ENCODE results near the gene SPATA33.
"Not testable (repeated sequence)": the region's sequence is repeated elsewhere in the genome, so short reads cannot be mapped to it uniquely, and the experiment has no call there.

The SPATA33 gene

GRCh38 chr16:89629827-89630610, 27.6 kb upstream of the SPATA33 start:
- no peak for DNase-seq

DNA sequence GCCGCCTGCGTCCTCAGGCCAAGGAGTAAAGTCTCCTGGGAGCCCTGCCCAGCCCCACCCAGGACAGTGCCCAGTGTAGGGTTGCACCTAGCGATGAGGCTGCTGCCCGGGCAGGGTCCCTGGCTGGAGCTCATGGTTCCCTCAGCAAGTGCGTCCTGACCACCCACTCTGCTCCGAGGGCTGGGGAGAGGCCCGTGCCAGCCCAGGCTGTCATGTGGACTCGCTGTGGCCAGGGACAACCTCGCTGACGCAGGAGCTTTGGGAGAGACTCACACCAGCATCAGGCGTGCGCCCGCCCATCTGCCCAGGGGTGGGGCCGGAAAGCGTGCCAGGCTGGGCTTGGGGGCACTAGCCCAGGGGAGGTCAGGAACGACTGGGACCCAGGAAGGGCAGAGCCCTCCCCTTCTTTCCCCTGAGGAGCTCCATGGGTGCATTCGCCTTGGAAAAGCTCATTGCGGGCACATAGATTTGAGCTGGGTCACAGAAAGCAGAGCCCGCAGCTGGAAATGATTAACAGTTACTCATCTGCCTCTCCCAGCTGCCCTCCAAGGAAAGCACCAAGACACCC, 24.5 kb upstream of the SPATA33 start:
- DNase-seq: no peak

GRCh38 chr16:89634463-89635385, 22.9 kb upstream of the SPATA33 start:
- DNase-seq: not testable (repeated sequence)

DNA sequence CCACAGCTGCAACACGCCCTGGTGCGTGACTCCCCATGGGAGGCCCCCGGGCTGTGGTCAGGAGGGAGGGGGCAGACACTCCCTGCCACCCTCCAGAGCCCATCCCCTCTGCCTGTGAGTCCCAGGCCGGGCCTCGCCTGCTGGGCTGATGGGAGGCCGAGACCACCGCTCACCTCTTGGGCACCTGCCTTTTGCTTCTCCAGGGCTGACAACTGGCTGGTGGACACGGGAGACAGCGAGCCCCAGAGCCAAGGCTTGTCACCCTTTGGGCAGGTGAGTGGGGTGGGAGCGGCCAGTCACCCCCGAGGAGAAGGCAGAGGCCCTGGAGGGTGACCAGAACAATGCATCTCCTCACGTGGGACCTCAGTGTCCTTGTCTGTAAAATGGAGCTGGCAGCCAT, 21.0 kb upstream of the SPATA33 start:
- DNase-seq: no peak

DNA sequence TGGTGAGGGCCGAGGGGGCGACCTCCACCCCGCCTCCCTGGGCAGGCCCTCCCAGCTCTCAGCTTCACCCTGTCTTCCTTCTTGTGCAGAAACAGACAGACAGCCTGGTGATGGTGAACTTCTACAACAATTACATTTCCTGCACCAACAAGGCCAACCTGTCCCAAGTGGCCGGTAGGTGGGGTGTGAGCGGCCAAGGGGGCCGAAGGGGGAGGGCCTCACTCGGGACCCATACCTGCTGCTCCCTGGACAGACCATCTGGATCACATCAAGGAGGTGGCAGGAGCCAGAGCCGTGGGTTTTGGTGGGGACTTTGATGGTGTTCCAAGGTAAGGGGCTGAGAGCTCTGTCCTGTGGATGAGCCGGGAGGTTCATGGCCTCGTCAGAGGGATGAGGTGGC, 20.3 kb upstream of the SPATA33 start:
- DNase-seq: no peak

- DNase-seq: no peak
Measured at GRCh38 chr16:89638455-89638854, 19.2 kb upstream of the SPATA33 start.

DNA sequence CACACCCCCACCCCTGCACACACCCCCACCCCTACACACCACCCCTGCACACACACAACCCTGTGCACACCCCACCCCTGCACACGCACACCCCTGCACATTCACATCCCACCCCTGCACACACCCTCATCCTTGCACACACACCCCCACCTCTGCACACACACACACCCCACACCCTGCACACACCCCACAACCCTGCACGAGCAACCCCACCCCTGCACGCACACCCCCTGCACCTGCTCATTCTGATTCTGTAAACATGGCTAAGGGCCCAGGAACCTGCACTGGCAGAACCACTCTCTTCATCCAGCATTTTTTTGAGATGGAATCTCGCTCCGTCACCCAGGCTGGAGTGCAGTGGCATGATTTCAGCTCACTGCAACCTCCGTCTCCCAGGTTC, 18.3 kb upstream of the SPATA33 start:
- DNase-seq: no peak

DNA sequence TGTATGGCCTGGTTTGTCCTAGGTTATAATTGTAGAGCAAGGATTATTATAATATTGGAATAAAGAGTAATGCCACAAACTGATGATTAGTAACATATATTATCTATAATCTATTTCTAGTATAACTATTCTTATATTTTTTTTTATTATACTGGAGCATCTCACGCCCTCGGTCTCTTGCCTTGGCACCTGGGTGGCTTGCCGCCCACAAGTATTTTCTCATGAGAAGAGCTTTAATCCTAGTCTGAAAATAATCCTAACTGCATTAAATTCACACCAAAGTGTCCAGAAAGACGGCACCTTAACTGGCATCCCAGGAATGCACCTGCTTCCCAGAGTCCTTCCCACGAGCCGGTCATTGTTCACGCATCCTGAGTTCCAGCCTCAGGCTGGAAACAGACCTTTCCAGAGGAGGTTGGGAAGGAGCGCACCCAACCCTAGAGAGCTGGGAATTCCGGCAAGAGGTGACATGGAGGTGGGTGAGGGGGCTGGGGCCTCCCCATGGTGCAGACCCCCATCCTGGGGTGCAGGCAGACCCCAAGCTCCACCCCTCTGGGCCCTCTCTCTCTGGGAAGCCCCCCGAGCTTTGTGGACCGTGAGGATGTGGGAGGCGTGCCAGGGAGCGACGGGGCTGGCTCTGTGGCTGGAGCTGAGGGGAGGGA, 16.0 kb upstream of the SPATA33 start:
- DNase-seq: no peak

DNA sequence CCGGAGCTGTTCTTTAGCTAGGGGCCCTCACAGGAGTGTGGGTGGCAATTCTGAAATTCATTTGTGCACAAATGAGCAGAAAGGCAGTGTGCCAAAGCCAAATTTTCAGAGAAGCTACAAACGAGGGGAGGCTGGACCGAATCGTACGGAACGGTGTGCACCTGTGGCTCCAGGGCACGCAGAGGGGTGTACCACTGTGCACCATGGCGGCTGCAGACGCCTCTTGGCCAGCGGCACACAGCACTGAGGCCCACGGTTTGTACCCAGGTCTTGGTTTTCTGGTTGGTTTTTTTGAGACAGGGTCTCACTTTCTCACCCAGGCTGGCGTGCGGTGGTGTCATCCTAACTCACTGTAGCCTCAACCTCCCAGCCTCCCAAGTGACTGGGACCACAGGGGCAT, 15.1 kb upstream of the SPATA33 start:
- no peak for DNase-seq

DNA sequence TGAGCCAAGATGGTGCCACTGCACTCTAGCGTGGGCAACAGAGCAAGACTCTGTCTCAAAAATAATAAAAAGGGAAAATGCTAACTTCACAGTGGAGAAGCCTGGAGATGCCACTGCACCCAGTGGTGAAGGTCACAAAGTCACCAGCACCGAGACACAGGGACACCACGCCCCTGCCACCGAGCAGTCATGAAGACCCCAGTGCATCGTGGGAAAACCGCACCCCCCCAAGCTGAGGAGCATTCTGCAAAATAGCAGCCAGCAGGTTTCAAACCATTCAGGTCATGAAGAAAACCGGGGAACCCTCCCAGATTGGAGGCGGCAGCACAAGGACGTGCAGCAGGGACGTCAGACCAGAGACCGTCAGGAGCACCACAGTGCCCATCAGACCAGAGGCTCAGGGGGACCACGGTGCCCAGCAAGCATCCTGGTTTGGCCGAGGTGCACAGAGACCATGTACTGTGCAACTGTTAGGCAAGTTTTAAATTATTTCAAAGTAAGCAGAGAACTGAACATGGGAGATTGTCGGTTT, 13.8 kb upstream of the SPATA33 start:
- no peak for DNase-seq

DNA sequence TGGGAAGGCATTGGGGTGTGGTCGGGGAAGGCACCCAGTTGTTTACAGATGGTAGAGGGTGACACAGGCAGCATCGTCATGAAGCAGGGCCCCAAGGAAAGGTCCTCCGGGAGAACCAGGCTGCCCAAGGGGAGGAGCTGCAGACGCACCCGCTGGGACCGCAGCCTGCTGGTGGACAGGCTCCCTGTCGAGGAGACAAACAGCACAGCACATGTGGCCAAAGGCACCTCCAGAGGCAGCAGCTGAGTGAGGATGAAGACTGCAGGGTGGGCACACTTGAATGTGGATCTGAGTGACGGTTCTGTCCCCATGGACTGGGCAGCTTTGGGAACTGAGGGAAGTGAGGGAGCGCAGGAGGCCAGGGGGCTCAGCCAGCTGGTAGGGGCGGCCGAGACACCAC, 12.5 kb upstream of the SPATA33 start:
- DNase-seq: no peak

GRCh38 chr16:89646270-89646669, 11.4 kb upstream of the SPATA33 start:
- DNase-seq: no peak

GRCh38 chr16:89646906-89647305, 10.7 kb upstream of the SPATA33 start:
- DNase-seq: no peak

- DNase-seq: no peak
Measured at GRCh38 chr16:89651584-89651983, 6.1 kb upstream of the SPATA33 start.

DNA sequence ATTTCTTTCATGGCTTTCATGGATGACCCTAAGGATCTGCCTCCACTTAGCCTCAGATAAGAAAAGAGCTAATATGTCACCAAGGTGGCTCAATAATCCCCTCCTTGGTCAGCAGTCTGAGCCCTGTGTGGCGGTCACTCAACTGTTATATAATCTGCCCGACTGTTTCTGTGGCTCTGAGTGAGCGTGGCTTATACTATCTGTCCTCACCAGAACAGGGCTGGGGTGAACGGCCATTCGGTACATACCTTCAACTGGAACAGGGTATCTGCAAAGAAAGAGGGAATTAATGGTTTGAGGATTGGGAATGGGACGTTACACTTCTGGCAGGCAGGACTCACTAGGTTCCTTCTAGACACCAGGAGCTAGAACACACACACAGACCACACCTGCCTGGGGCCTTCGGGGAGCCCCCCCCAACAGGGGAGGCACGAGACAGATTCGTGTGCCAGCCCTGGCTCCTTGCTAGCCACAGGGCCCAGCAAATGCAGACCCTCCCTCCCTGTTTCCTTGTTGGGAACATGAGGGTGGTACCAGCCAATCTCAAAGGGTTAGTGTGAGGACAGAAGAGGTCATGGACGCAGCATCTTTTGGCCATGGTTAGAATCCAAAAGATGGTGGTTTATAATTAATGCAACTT, 3.9 kb upstream of the SPATA33 start:
- DNase-seq: no peak

DNA sequence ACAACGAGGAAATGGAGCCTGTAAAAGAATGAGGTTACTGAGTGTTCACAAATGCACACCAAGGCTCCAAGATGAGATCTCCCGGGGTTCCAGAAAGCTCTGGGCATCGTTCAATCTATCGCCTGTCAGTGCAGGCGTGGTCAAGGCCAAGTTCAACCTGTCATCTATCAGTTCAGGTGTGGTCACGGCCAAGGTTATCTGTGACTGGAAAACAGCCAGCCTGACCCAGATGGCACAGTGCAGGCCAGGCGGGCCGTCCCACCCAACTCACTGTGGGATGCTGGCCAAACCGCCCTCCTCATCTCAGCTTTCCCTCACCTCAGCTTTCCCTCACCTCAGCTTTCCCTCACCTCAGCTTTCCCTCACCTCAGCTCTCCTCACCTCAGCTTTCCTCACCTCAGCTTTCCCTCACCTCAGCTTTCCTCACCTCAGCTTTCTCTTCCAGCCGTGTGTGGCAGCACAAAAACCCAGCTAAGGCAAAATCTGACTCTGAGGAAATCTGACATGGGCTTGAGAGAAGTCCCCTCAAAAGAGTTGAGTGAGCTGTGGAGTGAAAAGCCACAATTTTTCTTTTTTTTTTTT, 2.5 kb upstream of the SPATA33 start:
- DNase-seq: no peak

GRCh38 chr16:89656435-89657121, 1.1 kb upstream of the SPATA33 start:
- no peak for DNase-seq

- DNase-seq: no peak
Measured at GRCh38 chr16:89658221-89658879, 714 bp downstream of the SPATA33 start.

GRCh38 chr16:89660146-89660545, 2.5 kb downstream of the SPATA33 start:
- DNase-seq: no peak

DNA sequence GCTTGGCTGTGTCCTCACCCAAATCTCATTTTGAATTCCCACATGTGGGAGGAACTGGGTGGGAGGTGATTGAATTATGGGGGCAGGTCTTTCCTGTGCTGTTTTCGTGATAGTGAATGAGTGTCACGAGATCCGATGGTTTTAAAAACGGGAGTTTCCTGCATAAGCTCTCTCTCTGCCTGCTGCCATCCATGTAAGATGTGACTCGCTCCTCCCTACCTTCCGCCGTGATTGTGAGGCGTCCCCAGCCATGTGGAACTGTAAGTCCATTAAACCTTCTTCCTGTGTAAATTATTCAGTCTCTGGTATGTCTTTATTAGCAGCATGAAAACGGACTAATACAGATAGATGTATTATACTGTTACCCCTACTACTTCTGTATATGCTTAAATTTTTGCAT, 3.6 kb downstream of the SPATA33 start:
- DNase-seq: no peak

GRCh38 chr16:89664238-89664637, 6.6 kb downstream of the SPATA33 start:
- not testable (repeated sequence) for DNase-seq
